Measurements from ENCODE around the gene ZFY.

- TF ChIP-seq CTCF (conservative IDR thresholded peaks at IDR 0.05; ENCODE audit: low read length) (no peak), EZH2phosphoT487 (IDR thresholded peaks at IDR 0.05; ENCODE audit: borderline replicate concordance, low read depth, low read length) (no peak)
Measured at GRCh38 chrY:3007967-3008366, 72.8 kb downstream of the ZFY start.

Data from OCI-LY7 (cell line).